ENCODE measurements around the gene ARHGEF7.
A peak's percentile ranks its signal among the peaks of the same experiment; 100 is the strongest.

The ARHGEF7 gene

DNA sequence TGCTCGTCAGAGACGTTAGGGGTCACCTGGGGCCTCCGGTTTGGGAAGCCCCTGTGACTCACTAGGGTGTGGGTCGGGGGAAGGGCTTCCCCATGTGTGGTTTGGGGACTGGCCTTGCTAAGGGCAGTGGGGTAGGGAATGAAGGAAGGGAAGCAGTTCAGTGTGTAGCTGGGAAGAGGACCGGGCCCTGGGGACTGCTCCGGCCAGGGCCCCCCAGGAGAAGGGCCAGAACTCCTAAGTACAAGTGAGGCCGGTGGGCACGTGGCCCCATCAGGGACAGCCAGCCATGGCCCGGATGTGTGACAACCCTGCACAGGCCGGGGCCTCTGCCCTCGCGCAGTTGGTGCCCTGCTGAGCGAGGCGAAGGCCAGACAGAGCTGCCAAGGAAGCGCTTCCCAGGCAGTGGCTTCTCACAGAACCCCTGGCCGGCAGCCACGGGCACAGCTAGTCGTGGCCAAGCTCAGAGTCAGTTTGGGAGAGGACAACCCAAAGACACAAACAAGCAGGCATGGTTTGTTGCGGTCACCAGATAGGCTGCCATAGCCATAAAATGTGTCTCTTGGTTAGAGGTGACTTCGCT lies 231.1 kb downstream of the ARHGEF7 start:
- Mint-ChIP-seq H3K27ac (no peak overlapping the region), H3K4me3 (no peak overlapping the region), H3K36me3 (no peaks in the 10 kb centered on the region), H3K9me3 (no peaks in the 10 kb centered on the region), H3K4me1 (no peaks in the 10 kb centered on the region)
- DNase-seq (ENCODE audit: low spot score in 2 of 2) (no peak), ATAC-seq (peak; percentile 34)

DNA sequence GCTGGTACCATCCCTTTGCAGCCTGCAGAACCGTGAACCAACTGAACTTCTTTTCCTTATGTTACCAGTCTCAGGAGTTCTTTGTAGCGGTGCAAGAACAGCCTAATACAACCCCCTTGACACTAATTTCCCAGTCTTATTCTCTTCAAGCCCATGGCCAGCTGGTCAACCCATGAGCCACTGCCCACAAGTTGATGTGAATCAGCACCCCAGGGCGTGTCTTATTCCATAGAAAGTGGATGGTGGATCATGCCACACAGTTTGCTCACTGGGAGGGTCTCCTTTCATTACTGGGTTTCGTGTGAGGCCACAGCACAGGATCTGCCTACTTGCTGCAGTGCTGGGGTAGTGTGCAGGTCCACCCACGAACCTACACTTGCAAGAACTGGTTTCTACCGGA lies 232.3 kb downstream of the ARHGEF7 start:
- peak in 1 of 2 donors; percentile 29 for DNase-seq (ENCODE audit: low spot score in 2 of 2)
- peak overlapping the region; percentile 19 for H3K27ac Mint-ChIP-seq
- no peaks in the 10 kb centered on the region for H3K36me3 Mint-ChIP-seq

DNA sequence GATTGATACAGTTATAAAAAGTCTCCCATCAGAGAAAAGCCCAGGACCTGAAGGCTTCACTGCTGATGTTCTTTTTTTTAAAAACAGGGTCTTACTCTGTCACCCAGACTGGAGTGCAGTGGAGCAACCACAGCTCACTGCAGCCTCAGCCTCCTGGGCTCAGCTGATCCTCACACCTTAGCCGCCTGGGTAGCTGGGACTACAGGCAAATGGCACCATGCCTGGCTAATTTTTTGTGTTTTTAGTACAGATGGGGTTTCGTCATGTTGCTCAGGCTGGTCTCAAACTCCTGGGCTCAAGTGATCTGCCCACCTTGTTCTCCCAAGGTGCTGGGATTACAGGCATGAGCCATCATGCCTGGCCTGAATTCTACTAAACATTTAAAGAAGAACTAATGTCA lies 238.4 kb downstream of the ARHGEF7 start:
- H3K27ac Mint-ChIP-seq = no peak overlapping the region
- no peaks in the 10 kb centered on the region for H3K4me1 Mint-ChIP-seq
- peaks cover 15% of the 10 kb centered on the region for H3K9me3 Mint-ChIP-seq
- no peak for ATAC-seq
- H3K4me3 Mint-ChIP-seq = no peak overlapping the region
- H3K36me3 Mint-ChIP-seq = no peaks in the 10 kb centered on the region
- DNase-seq (ENCODE audit: low spot score in 2 of 2) = no peak

More for the DNA sequence above, 232.3 kb downstream of the ARHGEF7 start:
- peaks cover 10% of the 10 kb centered on the region for H3K9me3 Mint-ChIP-seq
- no peak overlapping the region for H3K4me3 Mint-ChIP-seq
- no peaks in the 10 kb centered on the region for H3K4me1 Mint-ChIP-seq
- ATAC-seq = no peak

DNA sequence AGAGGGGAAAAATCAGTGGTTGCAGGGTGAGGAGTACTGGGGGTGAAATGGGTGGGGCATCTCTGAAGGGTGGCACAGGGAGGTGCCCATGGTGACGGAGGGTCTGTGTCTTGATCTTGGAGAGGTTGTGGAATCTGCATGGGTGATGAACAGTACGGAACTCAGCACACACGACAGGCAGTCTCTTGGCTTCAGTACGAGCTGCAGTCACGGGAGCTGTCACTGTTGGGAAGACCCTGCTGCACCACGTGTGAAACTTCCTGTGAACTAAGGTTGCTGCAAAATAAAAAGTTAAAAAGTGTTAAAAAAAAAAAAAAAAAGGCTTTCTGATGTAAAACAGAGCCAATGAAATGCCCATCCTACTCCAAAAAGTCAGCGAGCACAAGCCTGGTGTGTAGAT lies 239.7 kb downstream of the ARHGEF7 start:
- H3K4me3 Mint-ChIP-seq = no peak overlapping the region
- no peak for ATAC-seq
- no peaks in the 10 kb centered on the region for H3K4me1 Mint-ChIP-seq

More for the DNA sequence above, 239.7 kb downstream of the ARHGEF7 start:
- no peak overlapping the region for H3K27ac Mint-ChIP-seq
- DNase-seq (ENCODE audit: low spot score in 2 of 2) = peak in 1 of 2 donors; percentile 13
- no peaks in the 10 kb centered on the region for H3K36me3 Mint-ChIP-seq
- H3K9me3 Mint-ChIP-seq = peaks cover 15% of the 10 kb centered on the region
